Panc1 (cell line): ENCODE results near the gene APBB2. TPM values are rescaled to one million over a fixed set of nuclear protein-coding genes. Genes with fewer than 3 reads are reported as not detected.

Experiments
- ATAC-seq: fragments of 200-7000 bp; cut with Tn5 transposase; 2 replicates; pipeline ENCODE4 v1.9.1; 2020; ENCODE audit warnings: mild to moderate bottlenecking, moderate library complexity
- BruUV-seq: library from RNA; stranded (reverse); fragments of 400-500 nt; replicated peaks from 2 replicates; lab custom pipeline; 2021; lab: Mats Ljungman, UMichigan
- CTCF ChIA-PET: fragments of 300-600 bp; sonication (Branson Sonifier 250); formaldehyde crosslinking; loops from one replicate; lab custom pipeline; 2022; ENCODE audit warnings: antibody characterized with exemption; lab: Charles Lee
- POLR2A ChIA-PET: fragments of 300-600 bp; sonication (Branson Sonifier 250); formaldehyde crosslinking; loops from one replicate; lab custom pipeline; 2022; ENCODE audit warnings: antibody characterized with exemption; lab: Charles Lee
- DNase-seq: peaks from one replicate; pipeline ENCODE4 v3.0.0-alpha.2; 2010; ENCODE audit warnings: low read depth, low spot score
- H3K27ac ChIP-seq: 2 replicates; pipeline ENCODE4 v1.5.1; 2011; ENCODE audit warnings: mild to moderate bottlenecking, low read length, inconsistent platforms
- H3K27me3 ChIP-seq: fragments of 200-500 bp; sonication (Bioruptor generic); 2 replicates; pipeline ENCODE4 v1.6.0; 2014; ENCODE audit warnings: low read length, inconsistent platforms; ENCODE audit not compliant: control insufficient read depth, insufficient read depth
- H3K36me3 ChIP-seq: fragments of 200-500 bp; sonication (Bioruptor generic); 2 replicates; pipeline ENCODE4 v1.5.1; 2014; ENCODE audit warnings: inconsistent platforms, mild to moderate bottlenecking, low read length, moderate library complexity; ENCODE audit not compliant: control insufficient read depth, insufficient read depth
- H3K4me1 ChIP-seq: 2 replicates; pipeline ENCODE4 v1.5.1; 2011; ENCODE audit warnings: inconsistent platforms, mild to moderate bottlenecking, low read length, moderate library complexity; ENCODE audit not compliant: control insufficient read depth, insufficient read depth
- H3K4me3 ChIP-seq, 2 experiments: 2 replicates each; pipeline ENCODE4 v1.5.1; 2011 to 2012; ENCODE audit warnings: low read depth in 2 of 2, low read length in 2 of 2, mild to moderate bottlenecking in 2 of 2, inconsistent platforms in 1 of 2, moderate library complexity in 1 of 2
- H3K9me3 ChIP-seq: fragments of 200-500 bp; sonication (Bioruptor generic); 2 replicates; pipeline ENCODE4 v1.5.1; 2014; ENCODE audit warnings: low read depth, mild to moderate bottlenecking, inconsistent platforms, low read length, moderate library complexity; ENCODE audit not compliant: control insufficient read depth, insufficient read depth
- POLR2AphosphoS5 ChIP-seq: IDR thresholded peaks from 2 replicates; pipeline ENCODE4 v1.6.1; 2012; ENCODE audit warnings: mild to moderate bottlenecking, low read depth, low read length, moderate library complexity
- SIN3A ChIP-seq: IDR thresholded peaks from 2 replicates; pipeline ENCODE4 v1.6.1; 2012; ENCODE audit warnings: low read depth, mild to moderate bottlenecking, low read length, moderate library complexity, borderline replicate concordance; ENCODE audit not compliant: insufficient read depth
- TCF7L2 ChIP-seq: IDR thresholded peaks from 2 replicates; pipeline ENCODE4 v1.6.1; 2011; ENCODE audit warnings: mild to moderate bottlenecking, low read depth, low read length, inconsistent platforms
- in situ Hi-C: cut with HindIII; loops from 2 replicates; pipeline ENCODE4 v1.10.0; 2016; ENCODE audit warnings: low sequenced_read_pairs, low pct_unique_long_range_greater_than_20kb
- intact Hi-C: fragments of 100-400 bp; cut with micrococcal nuclease; formaldehyde crosslinking; loops from one replicate; pipeline ENCODE4 v1.10.0; 2022; ENCODE audit not compliant: unreplicated experiment
- total RNA-seq: library from RNA; stranded (reverse); gene quantifications from one replicate; pipeline ENCODE4 v1.2.1, GENCODE V29; 2021; ENCODE audit not compliant: unreplicated experiment
- TF ChIP-seq, protein P1 (sequence below): fragments of 450-650 bp; IDR thresholded peaks from 2 replicates; pipeline ENCODE4 v1.5.1; 2017; ENCODE audit warnings: mild to moderate bottlenecking
- TF ChIP-seq, protein P2 (sequence below), 2 experiments: IDR thresholded peaks; 2 replicates each; pipeline ENCODE4 v1.6.1; 2011 to 2012; ENCODE audit warnings: low read depth in 2 of 2, control low read depth in 1 of 2, low read length in 1 of 2, mild to moderate bottlenecking in 1 of 2, moderate library complexity in 1 of 2; ENCODE audit not compliant: insufficient read depth in 1 of 2

APBB2 gene
- total RNA-seq, 1 experiment from 2014 or later: 27.1 TPM

DNA sequence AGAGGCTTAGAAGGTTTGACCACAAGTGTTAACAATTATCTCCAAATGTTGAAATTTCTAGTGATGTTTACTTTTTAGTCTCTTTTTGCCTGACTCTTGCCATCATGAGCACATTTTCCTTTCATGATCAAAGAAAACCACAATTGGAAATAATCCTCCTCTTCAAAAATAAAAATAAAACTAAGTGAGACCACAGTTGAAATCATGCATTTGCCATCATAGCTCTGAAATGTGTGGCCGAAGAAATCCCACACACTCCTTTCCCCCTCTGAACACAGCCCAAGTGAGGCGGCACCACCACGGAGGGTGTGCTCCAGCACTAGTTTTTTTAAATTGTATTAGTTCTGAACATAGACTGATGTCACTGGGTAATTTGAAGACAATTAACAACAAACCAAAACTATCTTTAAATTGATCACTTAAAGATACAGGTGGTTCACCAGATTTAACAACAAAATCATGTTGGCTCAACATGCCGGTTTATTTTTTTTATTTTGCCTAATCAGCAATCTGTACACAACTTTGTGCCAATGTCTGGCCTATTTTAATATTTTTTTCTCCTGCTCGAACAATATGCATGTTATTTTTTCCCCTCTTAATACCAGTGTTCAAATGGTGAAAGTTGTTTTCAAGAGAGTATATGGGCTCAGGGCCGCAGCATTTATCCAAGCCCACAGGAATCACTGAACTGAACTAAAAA lies 17.6 kb downstream of the APBB2 start:
- Histone ChIP-seq H3K27ac (no peak overlapping the region), H3K4me3 (no peak overlapping the region), H3K9me3 (no peaks in the 10 kb centered on the region), H3K27me3 (no peaks in the 10 kb centered on the region), H3K4me1 (no peaks in the 10 kb centered on the region), H3K36me3 (no peaks in the 10 kb centered on the region)
- intact Hi-C loops: no loop called here
- BruUV-seq: no TSS peak
- no peak for ATAC-seq
- no peak for TF ChIP-seq POLR2AphosphoS5
- TF ChIP-seq, protein P1, sequence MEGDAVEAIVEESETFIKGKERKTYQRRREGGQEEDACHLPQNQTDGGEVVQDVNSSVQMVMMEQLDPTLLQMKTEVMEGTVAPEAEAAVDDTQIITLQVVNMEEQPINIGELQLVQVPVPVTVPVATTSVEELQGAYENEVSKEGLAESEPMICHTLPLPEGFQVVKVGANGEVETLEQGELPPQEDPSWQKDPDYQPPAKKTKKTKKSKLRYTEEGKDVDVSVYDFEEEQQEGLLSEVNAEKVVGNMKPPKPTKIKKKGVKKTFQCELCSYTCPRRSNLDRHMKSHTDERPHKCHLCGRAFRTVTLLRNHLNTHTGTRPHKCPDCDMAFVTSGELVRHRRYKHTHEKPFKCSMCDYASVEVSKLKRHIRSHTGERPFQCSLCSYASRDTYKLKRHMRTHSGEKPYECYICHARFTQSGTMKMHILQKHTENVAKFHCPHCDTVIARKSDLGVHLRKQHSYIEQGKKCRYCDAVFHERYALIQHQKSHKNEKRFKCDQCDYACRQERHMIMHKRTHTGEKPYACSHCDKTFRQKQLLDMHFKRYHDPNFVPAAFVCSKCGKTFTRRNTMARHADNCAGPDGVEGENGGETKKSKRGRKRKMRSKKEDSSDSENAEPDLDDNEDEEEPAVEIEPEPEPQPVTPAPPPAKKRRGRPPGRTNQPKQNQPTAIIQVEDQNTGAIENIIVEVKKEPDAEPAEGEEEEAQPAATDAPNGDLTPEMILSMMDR: no peak
- TF ChIP-seq, protein P2, sequence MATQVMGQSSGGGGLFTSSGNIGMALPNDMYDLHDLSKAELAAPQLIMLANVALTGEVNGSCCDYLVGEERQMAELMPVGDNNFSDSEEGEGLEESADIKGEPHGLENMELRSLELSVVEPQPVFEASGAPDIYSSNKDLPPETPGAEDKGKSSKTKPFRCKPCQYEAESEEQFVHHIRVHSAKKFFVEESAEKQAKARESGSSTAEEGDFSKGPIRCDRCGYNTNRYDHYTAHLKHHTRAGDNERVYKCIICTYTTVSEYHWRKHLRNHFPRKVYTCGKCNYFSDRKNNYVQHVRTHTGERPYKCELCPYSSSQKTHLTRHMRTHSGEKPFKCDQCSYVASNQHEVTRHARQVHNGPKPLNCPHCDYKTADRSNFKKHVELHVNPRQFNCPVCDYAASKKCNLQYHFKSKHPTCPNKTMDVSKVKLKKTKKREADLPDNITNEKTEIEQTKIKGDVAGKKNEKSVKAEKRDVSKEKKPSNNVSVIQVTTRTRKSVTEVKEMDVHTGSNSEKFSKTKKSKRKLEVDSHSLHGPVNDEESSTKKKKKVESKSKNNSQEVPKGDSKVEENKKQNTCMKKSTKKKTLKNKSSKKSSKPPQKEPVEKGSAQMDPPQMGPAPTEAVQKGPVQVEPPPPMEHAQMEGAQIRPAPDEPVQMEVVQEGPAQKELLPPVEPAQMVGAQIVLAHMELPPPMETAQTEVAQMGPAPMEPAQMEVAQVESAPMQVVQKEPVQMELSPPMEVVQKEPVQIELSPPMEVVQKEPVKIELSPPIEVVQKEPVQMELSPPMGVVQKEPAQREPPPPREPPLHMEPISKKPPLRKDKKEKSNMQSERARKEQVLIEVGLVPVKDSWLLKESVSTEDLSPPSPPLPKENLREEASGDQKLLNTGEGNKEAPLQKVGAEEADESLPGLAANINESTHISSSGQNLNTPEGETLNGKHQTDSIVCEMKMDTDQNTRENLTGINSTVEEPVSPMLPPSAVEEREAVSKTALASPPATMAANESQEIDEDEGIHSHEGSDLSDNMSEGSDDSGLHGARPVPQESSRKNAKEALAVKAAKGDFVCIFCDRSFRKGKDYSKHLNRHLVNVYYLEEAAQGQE (IDR thresholded peaks at IDR 0.05; ENCODE audit: insufficient read depth in 1 of 2, low read depth in 2 of 2, low read length in 1 of 2): no peak
- no peak for TF ChIP-seq SIN3A
- TF ChIP-seq TCF7L2: no peak
- DNase-seq: no peak
- CTCF ChIA-PET: no interaction called here
- POLR2A ChIA-PET: no interaction called here
- in situ Hi-C loops: no loop called here

DNA sequence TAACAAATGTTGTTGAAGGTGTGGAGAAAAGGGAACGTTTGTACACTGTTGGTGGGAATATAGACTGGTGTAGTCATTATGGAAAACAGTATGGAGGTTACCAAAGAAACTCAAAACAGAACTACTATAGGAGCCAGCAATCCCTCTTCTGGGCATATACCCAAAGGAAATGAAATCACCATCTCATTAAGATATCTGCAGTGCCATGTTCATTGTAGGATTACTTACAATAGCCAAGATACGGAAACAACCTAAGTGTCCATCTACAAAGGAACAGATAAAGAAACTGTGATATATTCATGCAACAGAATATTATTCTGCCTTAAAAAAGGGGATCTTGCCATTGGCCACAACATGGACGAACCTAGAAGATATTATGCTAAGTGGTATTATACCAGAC lies 22.2 kb downstream of the APBB2 start:
- no TSS peak for BruUV-seq
- ChIA-PET POLR2A (no interaction called here), CTCF (no interaction called here)
- Histone ChIP-seq H3K9me3 (no peaks in the 10 kb centered on the region), H3K4me1 (peaks cover 2% of the 10 kb centered on the region; the same call in 1 of the 2 replicates), H3K36me3 (no peaks in the 10 kb centered on the region), H3K4me3 (no peak overlapping the region), H3K27ac (no peak overlapping the region), H3K27me3 (no peaks in the 10 kb centered on the region)
- intact Hi-C loops: no loop called here
- in situ Hi-C loops: no loop called here
- ATAC-seq: no peak
- no peak for DNase-seq
- no peak for TF ChIP-seq TCF7L2
- no peak for TF ChIP-seq POLR2AphosphoS5
- TF ChIP-seq, protein P1: no peak
- TF ChIP-seq, protein P2 (IDR thresholded peaks at IDR 0.05; ENCODE audit: insufficient read depth in 1 of 2, low read depth in 2 of 2, low read length in 1 of 2): no peak
- no peak for TF ChIP-seq SIN3A
